GM23338 (cell line): ENCODE measurements around the gene JARID2. TPM values are rescaled to one million over a fixed set of nuclear protein-coding genes. Genes with fewer than 3 reads are reported as not detected.

Source experiments
- CREB1 ChIP-seq: fragments of 250-450 bp; sonication (Bioruptor Pico); IDR thresholded peaks from 2 replicates; pipeline ENCODE4 v1.5.0; 2020; ENCODE audit warnings: low read depth, mild to moderate bottlenecking, moderate library complexity
- JUNB ChIP-seq: IDR thresholded peaks from one replicate; pipeline ENCODE4 v1.6.1; 2016; ENCODE audit warnings: antibody characterized with exemption; ENCODE audit not compliant: unreplicated experiment
- NANOG ChIP-seq: IDR thresholded peaks from 2 replicates; pipeline ENCODE4 v1.6.1; 2016; ENCODE audit warnings: antibody characterized with exemption, borderline replicate concordance
- ZNF331 ChIP-seq: fragments of 250-450 bp; sonication (Bioruptor Pico); IDR thresholded peaks from 2 replicates; pipeline ENCODE4 v1.5.0; 2020; ENCODE audit warnings: low read depth, mild to moderate bottlenecking, moderate library complexity
- polyA plus RNA-seq: library from polyadenylated mRNA; unstranded; fragments of >200 nt; fragmentation: Nextera tagmentation; extraction: Ambion mirVana; gene quantifications from 2 replicates; pipeline ENCODE4 v1.2.1, GENCODE V29; 2016
- total RNA-seq: library from RNA; depleted of rRNA; stranded (reverse); fragments of >200 nt; shearing (Covaris generic); gene quantifications from 2 replicates; pipeline ENCODE4 v1.2.3, GENCODE V29; 2014
- TF ChIP-seq, protein P1 (sequence below): fragments of 250-450 bp; sonication (Bioruptor Pico); IDR thresholded peaks from 2 replicates; pipeline ENCODE4 v1.5.0; 2020; ENCODE audit warnings: mild to moderate bottlenecking, moderate library complexity
- TF ChIP-seq, protein P2 (sequence below): IDR thresholded peaks from one replicate; pipeline ENCODE4 v1.6.1; 2018; ENCODE audit warnings: antibody characterized with exemption; ENCODE audit not compliant: unreplicated experiment

Gene JARID2
- total and polyA plus RNA-seq, 2 experiments from 2014 or later: 92.8 to 196 TPM

DNA sequence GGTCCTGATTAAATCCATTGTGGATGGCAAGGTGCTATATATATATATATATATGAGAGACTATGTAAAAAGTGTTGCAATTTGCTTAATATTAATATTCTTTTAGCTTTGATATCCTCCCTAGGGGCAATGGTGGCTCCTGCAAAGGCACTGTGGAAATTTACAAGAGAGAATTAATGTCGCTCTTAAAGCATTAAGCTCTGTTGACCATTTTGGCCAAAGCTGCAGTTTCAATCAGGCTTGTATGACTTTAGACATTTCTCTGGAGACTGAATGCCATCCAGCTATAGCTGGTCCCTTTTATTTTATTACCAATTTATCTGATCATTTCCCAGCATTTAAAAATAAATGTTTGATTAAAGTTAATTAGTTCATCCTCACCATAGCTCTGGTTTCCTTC, 155.3 kb downstream of the JARID2 start (continued):
- TF ChIP-seq, protein P1, sequence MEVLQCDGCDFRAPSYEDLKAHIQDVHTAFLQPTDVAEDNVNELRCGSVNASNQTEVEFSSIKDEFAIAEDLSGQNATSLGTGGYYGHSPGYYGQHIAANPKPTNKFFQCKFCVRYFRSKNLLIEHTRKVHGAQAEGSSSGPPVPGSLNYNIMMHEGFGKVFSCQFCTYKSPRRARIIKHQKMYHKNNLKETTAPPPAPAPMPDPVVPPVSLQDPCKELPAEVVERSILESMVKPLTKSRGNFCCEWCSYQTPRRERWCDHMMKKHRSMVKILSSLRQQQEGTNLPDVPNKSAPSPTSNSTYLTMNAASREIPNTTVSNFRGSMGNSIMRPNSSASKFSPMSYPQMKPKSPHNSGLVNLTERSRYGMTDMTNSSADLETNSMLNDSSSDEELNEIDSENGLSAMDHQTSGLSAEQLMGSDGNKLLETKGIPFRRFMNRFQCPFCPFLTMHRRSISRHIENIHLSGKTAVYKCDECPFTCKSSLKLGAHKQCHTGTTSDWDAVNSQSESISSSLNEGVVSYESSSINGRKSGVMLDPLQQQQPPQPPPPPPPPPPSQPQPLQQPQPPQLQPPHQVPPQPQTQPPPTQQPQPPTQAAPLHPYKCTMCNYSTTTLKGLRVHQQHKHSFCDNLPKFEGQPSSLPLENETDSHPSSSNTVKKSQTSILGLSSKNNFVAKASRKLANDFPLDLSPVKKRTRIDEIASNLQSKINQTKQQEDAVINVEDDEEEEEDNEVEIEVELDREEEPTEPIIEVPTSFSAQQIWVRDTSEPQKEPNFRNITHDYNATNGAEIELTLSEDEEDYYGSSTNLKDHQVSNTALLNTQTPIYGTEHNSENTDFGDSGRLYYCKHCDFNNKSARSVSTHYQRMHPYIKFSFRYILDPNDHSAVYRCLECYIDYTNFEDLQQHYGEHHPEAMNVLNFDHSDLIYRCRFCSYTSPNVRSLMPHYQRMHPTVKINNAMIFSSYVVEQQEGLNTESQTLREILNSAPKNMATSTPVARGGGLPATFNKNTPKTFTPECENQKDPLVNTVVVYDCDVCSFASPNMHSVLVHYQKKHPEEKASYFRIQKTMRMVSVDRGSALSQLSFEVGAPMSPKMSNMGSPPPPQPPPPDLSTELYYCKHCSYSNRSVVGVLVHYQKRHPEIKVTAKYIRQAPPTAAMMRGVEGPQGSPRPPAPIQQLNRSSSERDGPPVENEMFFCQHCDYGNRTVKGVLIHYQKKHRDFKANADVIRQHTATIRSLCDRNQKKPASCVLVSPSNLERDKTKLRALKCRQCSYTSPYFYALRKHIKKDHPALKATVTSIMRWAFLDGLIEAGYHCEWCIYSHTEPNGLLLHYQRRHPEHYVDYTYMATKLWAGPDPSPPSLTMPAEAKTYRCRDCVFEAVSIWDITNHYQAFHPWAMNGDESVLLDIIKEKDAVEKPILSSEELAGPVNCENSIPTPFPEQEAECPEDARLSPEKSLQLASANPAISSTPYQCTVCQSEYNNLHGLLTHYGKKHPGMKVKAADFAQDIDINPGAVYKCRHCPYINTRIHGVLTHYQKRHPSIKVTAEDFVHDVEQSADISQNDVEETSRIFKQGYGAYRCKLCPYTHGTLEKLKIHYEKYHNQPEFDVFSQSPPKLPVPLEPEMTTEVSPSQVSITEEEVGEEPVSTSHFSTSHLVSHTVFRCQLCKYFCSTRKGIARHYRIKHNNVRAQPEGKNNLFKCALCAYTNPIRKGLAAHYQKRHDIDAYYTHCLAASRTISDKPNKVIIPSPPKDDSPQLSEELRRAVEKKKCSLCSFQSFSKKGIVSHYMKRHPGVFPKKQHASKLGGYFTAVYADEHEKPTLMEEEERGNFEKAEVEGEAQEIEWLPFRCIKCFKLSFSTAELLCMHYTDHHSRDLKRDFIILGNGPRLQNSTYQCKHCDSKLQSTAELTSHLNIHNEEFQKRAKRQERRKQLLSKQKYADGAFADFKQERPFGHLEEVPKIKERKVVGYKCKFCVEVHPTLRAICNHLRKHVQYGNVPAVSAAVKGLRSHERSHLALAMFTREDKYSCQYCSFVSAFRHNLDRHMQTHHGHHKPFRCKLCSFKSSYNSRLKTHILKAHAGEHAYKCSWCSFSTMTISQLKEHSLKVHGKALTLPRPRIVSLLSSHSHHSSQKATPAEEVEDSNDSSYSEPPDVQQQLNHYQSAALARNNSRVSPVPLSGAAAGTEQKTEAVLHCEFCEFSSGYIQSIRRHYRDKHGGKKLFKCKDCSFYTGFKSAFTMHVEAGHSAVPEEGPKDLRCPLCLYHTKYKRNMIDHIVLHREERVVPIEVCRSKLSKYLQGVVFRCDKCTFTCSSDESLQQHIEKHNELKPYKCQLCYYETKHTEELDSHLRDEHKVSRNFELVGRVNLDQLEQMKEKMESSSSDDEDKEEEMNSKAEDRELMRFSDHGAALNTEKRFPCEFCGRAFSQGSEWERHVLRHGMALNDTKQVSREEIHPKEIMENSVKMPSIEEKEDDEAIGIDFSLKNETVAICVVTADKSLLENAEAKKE (CRISPR knock-in tag): no peak
- TF ChIP-seq CREB1 (CRISPR knock-in tag) (no peak), ZNF331 (CRISPR knock-in tag) (no peak), NANOG (no peak), JUNB (no peak)
- TF ChIP-seq, protein P2, sequence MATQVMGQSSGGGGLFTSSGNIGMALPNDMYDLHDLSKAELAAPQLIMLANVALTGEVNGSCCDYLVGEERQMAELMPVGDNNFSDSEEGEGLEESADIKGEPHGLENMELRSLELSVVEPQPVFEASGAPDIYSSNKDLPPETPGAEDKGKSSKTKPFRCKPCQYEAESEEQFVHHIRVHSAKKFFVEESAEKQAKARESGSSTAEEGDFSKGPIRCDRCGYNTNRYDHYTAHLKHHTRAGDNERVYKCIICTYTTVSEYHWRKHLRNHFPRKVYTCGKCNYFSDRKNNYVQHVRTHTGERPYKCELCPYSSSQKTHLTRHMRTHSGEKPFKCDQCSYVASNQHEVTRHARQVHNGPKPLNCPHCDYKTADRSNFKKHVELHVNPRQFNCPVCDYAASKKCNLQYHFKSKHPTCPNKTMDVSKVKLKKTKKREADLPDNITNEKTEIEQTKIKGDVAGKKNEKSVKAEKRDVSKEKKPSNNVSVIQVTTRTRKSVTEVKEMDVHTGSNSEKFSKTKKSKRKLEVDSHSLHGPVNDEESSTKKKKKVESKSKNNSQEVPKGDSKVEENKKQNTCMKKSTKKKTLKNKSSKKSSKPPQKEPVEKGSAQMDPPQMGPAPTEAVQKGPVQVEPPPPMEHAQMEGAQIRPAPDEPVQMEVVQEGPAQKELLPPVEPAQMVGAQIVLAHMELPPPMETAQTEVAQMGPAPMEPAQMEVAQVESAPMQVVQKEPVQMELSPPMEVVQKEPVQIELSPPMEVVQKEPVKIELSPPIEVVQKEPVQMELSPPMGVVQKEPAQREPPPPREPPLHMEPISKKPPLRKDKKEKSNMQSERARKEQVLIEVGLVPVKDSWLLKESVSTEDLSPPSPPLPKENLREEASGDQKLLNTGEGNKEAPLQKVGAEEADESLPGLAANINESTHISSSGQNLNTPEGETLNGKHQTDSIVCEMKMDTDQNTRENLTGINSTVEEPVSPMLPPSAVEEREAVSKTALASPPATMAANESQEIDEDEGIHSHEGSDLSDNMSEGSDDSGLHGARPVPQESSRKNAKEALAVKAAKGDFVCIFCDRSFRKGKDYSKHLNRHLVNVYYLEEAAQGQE: no peak
